Endothelial cell (in vitro differentiated cells): ENCODE results near the gene SLC28A1. TPM values are rescaled to one million over a fixed set of nuclear protein-coding genes. Genes with fewer than 3 reads are reported as not detected.

ENCODE experiments used
- DNase-seq: peaks from one replicate; pipeline ENCODE4 v3.0.0; 2021; ENCODE audit warnings: low spot score
- H3K27ac Mint-ChIP-seq: one replicate; pipeline ENCODE4 v1.8.0; 2021; ENCODE audit warnings: mixed read lengths, inconsistent platforms; ENCODE audit not compliant: unreplicated experiment
- H3K27me3 Mint-ChIP-seq: one replicate; pipeline ENCODE4 v1.8.0; 2021; ENCODE audit warnings: mild to moderate bottlenecking, moderate library complexity, mixed read lengths, inconsistent platforms; ENCODE audit not compliant: unreplicated experiment
- H3K36me3 Mint-ChIP-seq: one replicate; pipeline ENCODE4 v1.8.0; 2021; ENCODE audit warnings: mild to moderate bottlenecking, low read depth, mixed read lengths, inconsistent platforms; ENCODE audit not compliant: unreplicated experiment
- H3K4me1 Mint-ChIP-seq: one replicate; pipeline ENCODE4 v1.8.0; 2021; ENCODE audit warnings: mild to moderate bottlenecking, mixed read lengths, inconsistent platforms; ENCODE audit not compliant: unreplicated experiment
- H3K4me3 Mint-ChIP-seq: one replicate; pipeline ENCODE4 v1.8.0; 2021; ENCODE audit warnings: mild to moderate bottlenecking, mixed read lengths, inconsistent platforms; ENCODE audit not compliant: unreplicated experiment
- H3K9me3 Mint-ChIP-seq: one replicate; pipeline ENCODE4 v1.8.0; 2021; ENCODE audit warnings: mixed read lengths, inconsistent platforms; ENCODE audit not compliant: unreplicated experiment
- CTCF ChIP-seq: fragments of 200-600 bp; sonication (generic); IDR thresholded peaks from one replicate; pipeline ENCODE4 v1.5.0; 2021; ENCODE audit warnings: antibody characterized with exemption; ENCODE audit not compliant: unreplicated experiment
- total RNA-seq: library from RNA; stranded (reverse); fragmentation: NEBNext Ultra II Directional; extraction: Animal tissue kit (Norgen Biotek cat#: 25700); gene quantifications from one replicate; pipeline ENCODE4 v1.2.1, GENCODE V29; 2021; ENCODE audit not compliant: unreplicated experiment

Gene SLC28A1
- total RNA-seq, 1 donor from 2014 or later, result not detected

- Mint-ChIP-seq H3K27ac (no peak overlapping the region), H3K9me3 (no peaks in the 10 kb centered on the region), H3K4me1 (peaks cover 4% of the 10 kb centered on the region), H3K4me3 (no peak overlapping the region), H3K36me3 (no peaks in the 10 kb centered on the region), H3K27me3 (peaks cover 2% of the 10 kb centered on the region)
- no peak for DNase-seq
- TF ChIP-seq CTCF, result no peak
Observed at GRCh38 chr15:84944311-84944710, 59.8 kb downstream of the SLC28A1 start.

GRCh38 chr15:84944861-84945260, 60.4 kb downstream of the SLC28A1 start:
- Mint-ChIP-seq H3K4me1 (peaks cover 4% of the 10 kb centered on the region), H3K4me3 (no peak overlapping the region), H3K27me3 (peaks cover 2% of the 10 kb centered on the region), H3K9me3 (no peaks in the 10 kb centered on the region), H3K27ac (no peak overlapping the region), H3K36me3 (no peaks in the 10 kb centered on the region)
- DNase-seq, result no peak
- no peak for TF ChIP-seq CTCF

DNA sequence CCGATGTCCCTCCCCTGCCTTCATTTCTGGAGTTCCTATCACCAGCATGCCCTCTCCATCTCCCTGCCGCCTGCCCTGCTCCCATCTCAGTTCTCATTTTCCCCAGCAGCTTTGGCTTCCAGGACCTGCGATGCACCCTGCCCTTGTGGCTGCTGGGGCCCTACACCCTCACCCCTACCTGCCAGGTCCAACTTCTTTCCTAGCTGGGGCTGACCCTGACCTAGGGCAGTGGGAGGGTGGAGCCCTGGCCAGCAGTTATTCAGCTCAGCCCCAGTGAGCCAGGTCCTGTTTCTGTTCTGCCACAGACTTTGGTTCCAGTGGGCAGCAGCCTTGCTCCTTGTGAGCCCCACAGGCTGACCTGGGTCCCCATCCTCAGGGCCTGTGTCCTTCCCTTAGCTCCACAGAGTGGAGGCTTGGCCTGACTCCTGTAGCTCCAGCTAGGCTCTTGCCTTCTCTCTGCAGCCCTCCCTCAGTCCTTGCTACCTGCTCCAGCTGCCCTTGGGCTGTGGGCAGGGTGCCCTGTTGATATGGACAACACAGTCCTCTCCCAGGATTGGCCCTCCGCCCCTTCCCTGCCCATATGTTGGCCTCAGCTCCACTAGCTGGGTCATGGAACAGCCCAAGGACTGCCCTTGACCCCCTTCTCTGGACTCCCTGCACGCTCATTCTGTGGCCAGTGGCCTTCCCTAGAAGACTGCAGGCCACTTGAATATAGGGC, 62.5 kb downstream of the SLC28A1 start:
- peaks cover 4% of the 10 kb centered on the region for H3K4me1 Mint-ChIP-seq
- no peak overlapping the region for H3K4me3 Mint-ChIP-seq
- no peak for DNase-seq
- H3K36me3 Mint-ChIP-seq, result no peaks in the 10 kb centered on the region
- H3K27ac Mint-ChIP-seq, result no peak overlapping the region
- no peaks in the 10 kb centered on the region for H3K9me3 Mint-ChIP-seq
- no peak for TF ChIP-seq CTCF
- peaks cover 2% of the 10 kb centered on the region for H3K27me3 Mint-ChIP-seq

GRCh38 chr15:84947947-84948830, 63.7 kb downstream of the SLC28A1 start:
- H3K27ac Mint-ChIP-seq, result no peak overlapping the region
- peaks cover 2% of the 10 kb centered on the region for H3K27me3 Mint-ChIP-seq
- no peak for DNase-seq
- H3K9me3 Mint-ChIP-seq, result no peaks in the 10 kb centered on the region
- no peaks in the 10 kb centered on the region for H3K36me3 Mint-ChIP-seq
- H3K4me3 Mint-ChIP-seq, result no peak overlapping the region
- H3K4me1 Mint-ChIP-seq, result peaks cover 6% of the 10 kb centered on the region
- TF ChIP-seq CTCF, result no peak

GRCh38 chr15:84949043-84949442, 64.6 kb downstream of the SLC28A1 start:
- Mint-ChIP-seq H3K9me3 (no peaks in the 10 kb centered on the region), H3K27me3 (peaks cover 2% of the 10 kb centered on the region), H3K4me1 (peaks cover 12% of the 10 kb centered on the region), H3K4me3 (no peak overlapping the region), H3K27ac (no peak overlapping the region), H3K36me3 (no peaks in the 10 kb centered on the region)
- no peak for DNase-seq
- no peak for TF ChIP-seq CTCF
